ENCODE measurements around the gene SYTL4.

Gene SYTL4

DNA sequence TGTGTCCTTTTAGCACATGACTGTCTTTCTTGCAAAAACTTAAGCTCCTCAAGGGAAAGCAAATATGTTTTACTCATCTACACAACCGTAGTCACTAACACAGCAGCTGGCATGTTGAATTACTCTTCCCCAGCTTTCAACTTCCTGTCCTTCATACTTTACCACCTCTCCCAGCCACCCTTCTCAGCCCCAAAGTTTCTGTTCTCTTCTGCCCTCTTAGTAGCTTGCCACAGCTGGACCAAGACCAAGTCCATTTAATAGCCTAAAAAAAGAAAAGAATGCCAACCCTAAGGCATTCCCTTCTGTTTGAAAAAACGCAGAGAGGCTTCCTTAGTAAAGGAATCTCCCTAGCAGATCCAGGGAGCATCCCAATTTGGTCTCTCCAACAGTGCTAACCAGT lies 51.2 kb downstream of the SYTL4 start:
- DNase-seq (ENCODE audit: insufficient read length, low spot score) (no peak), FAIRE-seq (no peak)
- TF ChIP-seq, protein P1, sequence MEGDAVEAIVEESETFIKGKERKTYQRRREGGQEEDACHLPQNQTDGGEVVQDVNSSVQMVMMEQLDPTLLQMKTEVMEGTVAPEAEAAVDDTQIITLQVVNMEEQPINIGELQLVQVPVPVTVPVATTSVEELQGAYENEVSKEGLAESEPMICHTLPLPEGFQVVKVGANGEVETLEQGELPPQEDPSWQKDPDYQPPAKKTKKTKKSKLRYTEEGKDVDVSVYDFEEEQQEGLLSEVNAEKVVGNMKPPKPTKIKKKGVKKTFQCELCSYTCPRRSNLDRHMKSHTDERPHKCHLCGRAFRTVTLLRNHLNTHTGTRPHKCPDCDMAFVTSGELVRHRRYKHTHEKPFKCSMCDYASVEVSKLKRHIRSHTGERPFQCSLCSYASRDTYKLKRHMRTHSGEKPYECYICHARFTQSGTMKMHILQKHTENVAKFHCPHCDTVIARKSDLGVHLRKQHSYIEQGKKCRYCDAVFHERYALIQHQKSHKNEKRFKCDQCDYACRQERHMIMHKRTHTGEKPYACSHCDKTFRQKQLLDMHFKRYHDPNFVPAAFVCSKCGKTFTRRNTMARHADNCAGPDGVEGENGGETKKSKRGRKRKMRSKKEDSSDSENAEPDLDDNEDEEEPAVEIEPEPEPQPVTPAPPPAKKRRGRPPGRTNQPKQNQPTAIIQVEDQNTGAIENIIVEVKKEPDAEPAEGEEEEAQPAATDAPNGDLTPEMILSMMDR (IDR thresholded peaks at IDR 0.05; ENCODE audit: insufficient read depth, missing control alignments), result no peak

DNA sequence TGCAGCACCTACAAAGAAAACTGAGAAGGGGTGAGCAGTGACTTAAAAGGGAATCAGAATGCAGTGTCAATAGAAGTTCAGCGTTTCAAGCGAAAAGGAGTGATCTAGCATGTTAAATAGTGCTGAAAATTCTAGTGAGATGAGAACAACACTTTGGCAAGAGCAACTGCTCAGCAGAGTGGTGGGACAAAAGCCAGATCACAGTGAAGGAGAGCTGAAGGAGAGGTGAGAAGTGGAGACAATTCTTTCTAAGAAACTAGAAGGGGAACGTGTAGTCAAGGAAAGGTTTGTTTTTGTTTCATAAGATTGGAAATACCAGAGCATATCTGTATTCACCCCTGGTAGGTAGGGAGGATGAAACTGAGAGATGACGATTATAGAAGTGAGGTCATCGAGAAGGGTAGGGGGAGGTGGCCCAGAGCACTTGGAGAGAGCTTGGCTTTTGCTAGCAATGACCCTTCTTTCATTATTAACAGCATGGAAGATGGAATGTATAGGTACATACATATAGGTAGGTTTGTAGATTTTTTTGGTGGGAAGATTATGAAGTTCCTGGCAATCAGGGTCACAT lies 54.2 kb downstream of the SYTL4 start:
- FAIRE-seq (no peak), DNase-seq (ENCODE audit: insufficient read length, low spot score) (no peak)
- TF ChIP-seq, protein P1 (IDR thresholded peaks at IDR 0.05; ENCODE audit: insufficient read depth, missing control alignments), result no peak

DNA sequence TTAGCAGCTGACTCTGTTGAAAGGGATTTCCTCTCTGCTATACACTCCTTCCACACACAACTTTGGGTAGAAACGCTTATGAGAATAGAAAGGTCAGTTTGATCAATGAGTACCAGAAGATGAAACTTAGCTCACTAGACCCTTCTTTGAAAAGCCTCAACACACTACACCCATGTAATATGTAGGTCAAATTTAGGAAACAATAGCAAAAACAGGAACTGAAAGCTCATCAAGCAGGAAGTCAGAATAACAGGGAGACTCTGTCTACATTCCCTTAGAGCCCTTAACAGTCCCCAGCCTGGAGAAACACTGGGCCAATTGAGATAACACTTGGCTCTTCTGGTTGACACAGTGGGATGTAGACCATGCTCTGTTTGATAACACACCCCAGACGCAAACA lies 57.2 kb downstream of the SYTL4 start:
- no peak for DNase-seq (ENCODE audit: insufficient read length, low spot score)

DNA sequence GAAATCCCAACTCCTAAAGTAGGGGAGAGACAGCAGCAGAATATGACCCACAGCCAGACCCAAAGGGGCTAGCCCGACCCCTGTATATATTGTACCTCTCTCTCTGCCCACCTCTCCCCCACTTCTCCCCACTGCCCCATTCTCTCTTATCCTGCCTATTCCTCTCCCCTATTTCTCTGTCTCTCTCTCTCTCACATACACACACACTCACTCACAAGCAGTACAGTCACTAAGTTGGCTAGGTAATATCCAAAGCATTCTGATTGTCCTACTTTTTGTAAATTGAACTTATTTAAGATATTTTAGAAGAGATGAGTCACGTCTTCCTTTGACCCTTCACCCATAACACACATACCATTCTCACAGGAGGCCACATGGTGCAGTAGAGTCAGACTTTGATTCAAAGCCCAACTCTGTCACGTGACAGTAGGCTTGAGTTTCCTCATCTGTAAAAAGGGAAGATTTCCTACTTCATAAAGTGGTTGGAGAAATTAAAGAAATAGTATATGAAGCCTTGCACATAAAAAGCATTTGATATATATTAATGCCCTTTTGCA lies 58.4 kb downstream of the SYTL4 start:
- TF ChIP-seq, protein P1 (IDR thresholded peaks at IDR 0.05; ENCODE audit: insufficient read depth, missing control alignments), result no peak
- DNase-seq (ENCODE audit: insufficient read length, low spot score), result no peak
- no peak for FAIRE-seq

More for the DNA sequence above, 57.2 kb downstream of the SYTL4 start:
- FAIRE-seq, result no peak
- TF ChIP-seq, protein P1 (IDR thresholded peaks at IDR 0.05; ENCODE audit: insufficient read depth, missing control alignments), result no peak

DNA sequence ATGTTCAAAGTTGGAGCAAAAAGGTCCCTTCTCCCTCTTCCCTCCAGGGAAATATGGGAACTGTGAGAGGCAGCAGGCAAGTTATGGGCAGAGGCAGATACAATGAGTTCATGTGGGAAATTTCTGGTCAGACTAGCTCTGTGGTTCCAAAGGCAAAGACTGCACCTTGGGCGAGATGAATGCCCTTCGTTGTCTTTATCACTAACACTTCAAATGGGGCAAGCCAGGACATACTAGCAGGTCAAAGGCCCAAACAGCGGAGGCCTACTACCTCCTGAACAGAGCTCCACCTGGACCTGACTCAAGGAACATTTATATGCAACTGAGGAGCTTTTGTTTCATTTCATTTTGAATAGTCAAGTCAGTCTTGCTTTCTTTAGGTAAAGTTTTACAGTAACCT lies 59.0 kb downstream of the SYTL4 start:
- no peak for DNase-seq (ENCODE audit: insufficient read length, low spot score)
- TF ChIP-seq, protein P1 (IDR thresholded peaks at IDR 0.05; ENCODE audit: insufficient read depth, missing control alignments), result no peak
- no peak for FAIRE-seq

DNA sequence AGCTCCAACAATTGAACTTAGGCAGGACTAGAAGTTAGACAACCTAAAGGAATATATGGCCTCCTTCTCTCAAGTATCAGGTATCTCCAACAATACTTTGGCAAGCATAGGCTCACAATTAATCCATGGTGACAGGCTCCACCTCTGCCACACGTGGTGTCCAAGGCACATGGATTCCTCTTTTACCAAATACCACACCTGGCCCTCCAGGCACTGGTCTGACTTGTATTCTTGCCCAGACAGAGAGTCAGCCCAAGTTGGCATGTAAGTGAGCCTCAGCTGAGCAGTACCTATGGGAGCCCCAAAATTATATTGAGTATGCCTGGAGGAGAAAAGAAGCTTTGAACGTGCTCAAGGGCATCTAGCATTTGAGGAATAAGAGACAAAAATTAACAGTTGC lies 68.3 kb downstream of the SYTL4 start:
- no peak for FAIRE-seq
- TF ChIP-seq, protein P1 (IDR thresholded peaks at IDR 0.05; ENCODE audit: insufficient read depth, missing control alignments), result no peak
- DNase-seq (ENCODE audit: insufficient read length, low spot score), result no peak

DNA sequence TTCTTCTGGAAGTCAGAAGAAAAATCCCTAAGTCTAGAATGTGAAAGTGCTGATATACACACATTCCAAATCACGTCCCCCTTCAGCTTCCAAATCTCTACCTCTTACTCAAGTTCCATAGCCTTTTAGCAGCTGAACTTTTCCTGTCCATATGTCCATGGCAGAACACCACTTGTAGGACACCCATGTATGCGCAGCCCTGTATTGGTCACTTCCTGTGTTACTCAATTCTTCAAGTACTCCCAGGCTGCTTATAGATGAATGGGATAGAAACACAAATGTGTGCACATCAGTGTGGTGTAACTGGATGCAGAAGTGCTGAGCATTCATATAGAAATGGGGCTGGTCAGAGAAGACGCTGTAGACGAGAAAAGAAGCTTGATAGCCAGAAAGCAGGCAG lies 69.1 kb downstream of the SYTL4 start:
- TF ChIP-seq, protein P1 (IDR thresholded peaks at IDR 0.05; ENCODE audit: insufficient read depth, missing control alignments), result no peak
- DNase-seq (ENCODE audit: insufficient read length, low spot score), result no peak
- no peak for FAIRE-seq

Data from D721Med (cell line).